Stimulated activated CD8-positive, alpha-beta memory T cell treated with anti-CD3 and anti-CD28 coated beads, Interleukin-7, amount 100 ng/mL, for 4 hours (primary cell): ENCODE data around the gene CCDC117.
"Not testable (repeated sequence)": the region's sequence is repeated elsewhere in the genome, so short reads cannot be mapped to it uniquely, and the experiment has no call there.

Experiments
- DNase-seq, 2 donors: peaks; one replicate each; pipeline ENCODE4 v3.0.0-alpha.2; 2020; ENCODE audit warnings: low read depth in 2 of 2

Gene CCDC117

GRCh38 chr22:28772633-28773460, at the start of gene CCDC117:
Gene CCDC117, plus strand, starts transcription at chr22:28772695. Its CDS starts 155 bp downstream, at chr22:28772850.
- DNase-seq: peak; percentile 89 to 91

- DNase-seq: no peak
These were observed 44.5 kb upstream of the CCDC117 start for GRCh38 chr22:28728002-28728401.

GRCh38 chr22:28728621-28729313, 43.7 kb upstream of the CCDC117 start:
- DNase-seq: no peak

- no peak for DNase-seq
These were observed 42.3 kb upstream of the CCDC117 start for GRCh38 chr22:28730179-28730578.

GRCh38 chr22:28734393-28734792, 38.1 kb upstream of the CCDC117 start:
- DNase-seq: no peak

- DNase-seq: no peak
These were observed 36.0 kb upstream of the CCDC117 start for GRCh38 chr22:28736301-28737155.

GRCh38 chr22:28737701-28738100, 34.8 kb upstream of the CCDC117 start:
- DNase-seq: no peak

- not testable (repeated sequence) for DNase-seq
These were observed 33.6 kb upstream of the CCDC117 start for GRCh38 chr22:28738876-28739275.

- no peak for DNase-seq
These were observed 31.2 kb upstream of the CCDC117 start for GRCh38 chr22:28741200-28741784.

GRCh38 chr22:28741785-28742561, 30.5 kb upstream of the CCDC117 start, which contains the start of the genes CHEK2 and HSCB:
Gene CHEK2, minus strand, starts transcription at chr22:28741820. Its CDS starts 7,099 bp downstream, at chr22:28734721.
Gene HSCB, plus strand, starts transcription at chr22:28742039. Its CDS starts 57 bp downstream, at chr22:28742096.
- peak; percentile 98 for DNase-seq

GRCh38 chr22:28742562-28742962, 29.9 kb upstream of the CCDC117 start:
- DNase-seq: no peak

- DNase-seq: no peak
These were observed 28.6 kb upstream of the CCDC117 start for GRCh38 chr22:28743852-28744251.

GRCh38 chr22:28750471-28750881, 22.0 kb upstream of the CCDC117 start:
- DNase-seq: no peak

- DNase-seq: not testable (repeated sequence)
These were observed 18.0 kb upstream of the CCDC117 start for GRCh38 chr22:28754512-28754911.

- no peak for DNase-seq
These were observed 12.5 kb upstream of the CCDC117 start for GRCh38 chr22:28759861-28760560.

- DNase-seq: no peak
These were observed 11.1 kb upstream of the CCDC117 start for GRCh38 chr22:28761449-28761755.

- DNase-seq: not testable (repeated sequence)
These were observed 10.5 kb upstream of the CCDC117 start for GRCh38 chr22:28762000-28762399.

- no peak for DNase-seq
These were observed 5.9 kb upstream of the CCDC117 start for GRCh38 chr22:28766628-28767027.

GRCh38 chr22:28768701-28769393, 3.6 kb upstream of the CCDC117 start:
- no peak for DNase-seq
